Mucosa of descending colon (tissue), 3 donors: ENCODE data around the gene IGSF6. TPM values are rescaled to one million over a fixed set of nuclear protein-coding genes. Genes with fewer than 3 reads are reported as not detected.

Experiments used
- ATAC-seq: fragments of 200-7000 bp; cut with Tn5 transposase; one replicate; pipeline ENCODE4 v1.9.1; 2020; ENCODE audit warnings: mild to moderate bottlenecking, moderate library complexity
- DNase-seq, 3 donors: peaks; one replicate each; pipeline ENCODE4 v3.0.0-alpha.2; 2020
- H3K36me3 ChIP-seq: fragments of 200-600 bp; one replicate; pipeline ENCODE4 v1.8.0; 2021; ENCODE audit warnings: low read depth, mild to moderate bottlenecking
- H3K4me1 ChIP-seq: fragments of 200-600 bp; one replicate; pipeline ENCODE4 v1.8.0; 2021; ENCODE audit warnings: low read depth, mild to moderate bottlenecking
- H3K4me3 ChIP-seq: fragments of 200-600 bp; one replicate; pipeline ENCODE4 v1.8.0; 2021; ENCODE audit warnings: mild to moderate bottlenecking
- H3K9me3 ChIP-seq: fragments of 200-600 bp; one replicate; pipeline ENCODE4 v1.8.0; 2021; ENCODE audit warnings: mild to moderate bottlenecking
- CTCF ChIP-seq: fragments of 200-600 bp; IDR thresholded peaks from one replicate; pipeline ENCODE4 v1.8.0; 2022; ENCODE audit warnings: antibody characterized with exemption, mild to moderate bottlenecking
- intact Hi-C, 2 donors: fragments of 100-400 bp; cut with DNase I in 1 of 2; cut with micrococcal nuclease in 1 of 2; formaldehyde crosslinking; loops; one replicate each; pipeline versions ENCODE4 v1.11.0 to v1.11.1; 2022; cut with DNase I, micrococcal nuclease
- total RNA-seq, 3 donors: library from RNA; stranded (reverse); fragmentation: NEBNext Ultra II Directional in 2 of 3; extraction: Animal tissue kit (Norgen Biotek cat#: 25700) in 2 of 3; gene quantifications; one replicate each; pipeline versions ENCODE4 v1.2.1 to v1.2.4, GENCODE V29; 2021 to 2023
- donor health status: DM: no; HTN: no; CAD: no; lungs with moderate emphysema.
- donor health status: DM: no; HTN: no; CAD: no.
- donor health status: DM: no; HTN: yes; CAD: no.

IGSF6 gene
- total RNA-seq, 3 donors from 2014 or later = 3.5 to 7.3 (median 4.6) TPM

GRCh38 chr16:21667575-21667974, 15.2 kb upstream of the IGSF6 start:
- no peak for TF ChIP-seq CTCF
- no peak overlapping the region for H3K4me3 ChIP-seq
- intact Hi-C loops = no loop called here
- H3K4me1 ChIP-seq = no peaks in the 10 kb centered on the region
- H3K36me3 ChIP-seq = no peaks in the 10 kb centered on the region
- ATAC-seq = no peak
- H3K9me3 ChIP-seq = no peaks in the 10 kb centered on the region
- DNase-seq = no peak

GRCh38 chr16:21666772-21667171, 14.4 kb upstream of the IGSF6 start:
- no peak for ATAC-seq
- no peak overlapping the region for H3K4me3 ChIP-seq
- H3K4me1 ChIP-seq = no peaks in the 10 kb centered on the region
- no peaks in the 10 kb centered on the region for H3K36me3 ChIP-seq
- H3K9me3 ChIP-seq = no peaks in the 10 kb centered on the region
- no peak for TF ChIP-seq CTCF
- DNase-seq = no peak
- intact Hi-C loops = no loop called here

- DNase-seq = no peak
- TF ChIP-seq CTCF = no peak
- intact Hi-C loops = no loop called here
- Histone ChIP-seq H3K9me3 (no peaks in the 10 kb centered on the region), H3K36me3 (no peaks in the 10 kb centered on the region), H3K4me3 (no peak overlapping the region), H3K4me1 (no peaks in the 10 kb centered on the region)
- ATAC-seq = no peak
Measured at GRCh38 chr16:21664801-21665492, 12.5 kb upstream of the IGSF6 start.

GRCh38 chr16:21663889-21664647, 11.7 kb upstream of the IGSF6 start, which contains the start of gene OTOA:
OTOA (plus strand) TSS chr16:21663968; CDS start chr16:21678515, 14,547 bp downstream.
- no peak for TF ChIP-seq CTCF
- ATAC-seq (peak; percentile 45), DNase-seq (no peak)
- H3K4me3 ChIP-seq = no peak within 1 kb of the TSS
- no peaks in the 10 kb centered on the region for H3K4me1 ChIP-seq
- intact Hi-C loops = no loop called here
- no peaks in the 10 kb centered on the region for H3K9me3 ChIP-seq
- H3K36me3 ChIP-seq = no peaks in the 10 kb centered on the region

GRCh38 chr16:21659124-21659523, 6.7 kb upstream of the IGSF6 start:
- Histone ChIP-seq H3K4me1 (no peaks in the 10 kb centered on the region), H3K36me3 (no peaks in the 10 kb centered on the region), H3K4me3 (no peak overlapping the region), H3K9me3 (no peaks in the 10 kb centered on the region)
- intact Hi-C loops = no loop called here
- DNase-seq (no peak), ATAC-seq (no peak)
- no peak for TF ChIP-seq CTCF
